ENCODE measurements around the gene GRIK2. TPM values are rescaled to one million over a fixed set of nuclear protein-coding genes. Genes with fewer than 3 reads are reported as not detected.

The GRIK2 gene
- total and polyA plus RNA-seq, 2 experiments from 2014 or later: 1.4 to 7.1 TPM

DNA sequence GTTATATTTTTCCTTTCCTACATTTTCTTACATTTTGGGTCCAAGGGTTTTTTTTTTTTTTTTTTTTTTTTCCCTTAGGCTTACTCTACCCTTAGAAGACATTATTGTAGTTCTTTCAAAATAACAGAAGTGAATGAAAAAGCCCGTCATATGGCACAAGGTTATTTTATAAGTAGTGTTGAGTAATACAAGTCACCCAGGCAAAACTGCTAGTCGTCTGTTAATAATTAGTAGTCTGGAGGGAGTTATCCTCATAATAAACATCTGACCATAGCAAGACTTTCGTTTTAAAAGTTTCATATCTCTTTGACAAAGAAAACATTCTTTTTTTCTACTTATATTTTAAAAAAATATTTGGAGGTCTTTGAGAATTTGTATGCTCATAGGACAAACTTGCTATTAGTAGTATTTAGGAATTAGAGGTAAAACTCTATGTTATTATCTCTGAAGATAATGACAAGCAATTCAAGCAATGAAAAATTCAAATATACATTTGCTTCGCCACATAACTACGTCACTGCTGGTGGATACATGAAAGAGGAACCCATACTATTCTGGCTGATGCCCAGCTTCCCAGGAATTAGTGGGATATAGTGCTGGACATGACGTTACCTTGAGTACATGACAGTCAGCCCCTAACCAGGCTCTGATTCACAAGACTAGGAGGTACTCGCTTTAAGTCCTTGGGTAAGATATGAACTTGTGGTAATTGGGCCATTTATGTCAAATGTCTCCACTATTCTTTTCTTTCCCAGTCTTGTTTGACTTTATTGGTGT, 532.8 kb downstream of the GRIK2 start:
- H3K9me3 ChIP-seq (ENCODE audit: low read depth): no peaks in the 10 kb centered on the region
- no peaks in the 10 kb centered on the region for H3K9me2 ChIP-seq (ENCODE audit: insufficient read depth)
- TF ChIP-seq EZH2 (IDR thresholded peaks at IDR 0.05; ENCODE audit: insufficient read depth, poor library complexity, severe bottlenecking) (no peak), EZH2phosphoT487 (IDR thresholded peaks at IDR 0.05; ENCODE audit: insufficient read depth, low read depth) (no peak)
- H3K79me2 ChIP-seq (ENCODE audit: insufficient read depth): no peaks in the 10 kb centered on the region
- H3K27me3 ChIP-seq (replicated peaks; ENCODE audit: insufficient read depth): no peaks in the 10 kb centered on the region
- no peak overlapping the region for H3K9ac ChIP-seq
- no peak overlapping the region for H2AFZ ChIP-seq
- no peaks in the 10 kb centered on the region for H3K36me3 ChIP-seq (ENCODE audit: low read depth)
- no peaks in the 10 kb centered on the region for H3K4me1 ChIP-seq (ENCODE audit: insufficient read depth)
- in situ Hi-C loops (cut with MboI): no loop called here
- no peak overlapping the region for H3K4me2 ChIP-seq (ENCODE audit: unreplicated experiment)
- DNase-seq: peak; percentile 13
- H3F3A ChIP-seq (ENCODE audit: insufficient read depth): no peaks in the 10 kb centered on the region
- H3K27ac ChIP-seq: no peak overlapping the region
- H4K20me1 ChIP-seq (ENCODE audit: insufficient read depth): no peaks in the 10 kb centered on the region
- H3K4me3 ChIP-seq: no peak overlapping the region
- WGBS, 2 experiments (ENCODE audit: low coverage in 1 of 2, low lambda C conversion rate in 2 of 2, missing lambda C conversion rate in 2 of 2): 47 to 50% methylated on average over 7 of the region's 7 CpGs

- DNase-seq: peak; percentile 1
- TF ChIP-seq EZH2phosphoT487 (IDR thresholded peaks at IDR 0.05; ENCODE audit: insufficient read depth, low read depth) (no peak), EZH2 (IDR thresholded peaks at IDR 0.05; ENCODE audit: insufficient read depth, poor library complexity, severe bottlenecking) (no peak)
- in situ Hi-C loops (cut with MboI): no loop called here
Measured at GRCh38 chr6:101931766-101932165, 538.3 kb downstream of the GRIK2 start.

DNA sequence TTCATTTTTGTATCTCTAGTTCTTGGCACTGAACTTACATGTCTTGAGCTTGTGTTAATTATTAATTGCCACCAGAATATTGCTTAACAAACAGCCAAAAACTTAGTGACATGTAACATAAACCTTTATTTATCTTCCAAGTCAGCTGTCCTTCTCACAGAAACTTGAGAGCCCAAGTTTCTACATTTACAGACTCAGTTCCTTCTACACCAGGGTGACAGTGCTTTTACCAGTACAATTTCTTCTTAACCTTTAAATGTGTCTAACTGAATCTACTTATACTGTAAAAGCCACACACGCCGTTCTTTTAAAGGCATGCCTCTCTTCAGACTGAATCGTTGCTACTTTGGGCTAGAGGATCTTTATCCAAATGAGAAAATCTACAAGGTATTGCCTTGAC, 539.2 kb downstream of the GRIK2 start:
- TF ChIP-seq EZH2phosphoT487 (IDR thresholded peaks at IDR 0.05; ENCODE audit: insufficient read depth, low read depth) (no peak), EZH2 (IDR thresholded peaks at IDR 0.05; ENCODE audit: insufficient read depth, poor library complexity, severe bottlenecking) (no peak)
- H3K4me2 ChIP-seq (ENCODE audit: unreplicated experiment): no peak overlapping the region
- in situ Hi-C loops (cut with MboI): no loop called here

More at GRCh38 chr6:101931766-101932165, 538.3 kb downstream of the GRIK2 start:
- no peak overlapping the region for H3K4me3 ChIP-seq
- no peaks in the 10 kb centered on the region for H3K4me1 ChIP-seq (ENCODE audit: insufficient read depth)
- H3K36me3 ChIP-seq (ENCODE audit: low read depth): no peaks in the 10 kb centered on the region
- no peak overlapping the region for H2AFZ ChIP-seq
- H3F3A ChIP-seq (ENCODE audit: insufficient read depth): no peaks in the 10 kb centered on the region
- no peaks in the 10 kb centered on the region for H4K20me1 ChIP-seq (ENCODE audit: insufficient read depth)
- WGBS, 2 experiments (ENCODE audit: low coverage in 1 of 2, low lambda C conversion rate in 2 of 2, missing lambda C conversion rate in 2 of 2): 23% methylated on average over 2 of the region's 2 CpGs
- no peaks in the 10 kb centered on the region for H3K79me2 ChIP-seq (ENCODE audit: insufficient read depth)
- no peaks in the 10 kb centered on the region for H3K27me3 ChIP-seq (replicated peaks; ENCODE audit: insufficient read depth)
- H3K9me3 ChIP-seq (ENCODE audit: low read depth): no peaks in the 10 kb centered on the region
- H3K9me2 ChIP-seq (ENCODE audit: insufficient read depth): no peaks in the 10 kb centered on the region
- no peak overlapping the region for H3K27ac ChIP-seq
- H3K9ac ChIP-seq: no peak overlapping the region
- no peak overlapping the region for H3K4me2 ChIP-seq (ENCODE audit: unreplicated experiment)

DNA sequence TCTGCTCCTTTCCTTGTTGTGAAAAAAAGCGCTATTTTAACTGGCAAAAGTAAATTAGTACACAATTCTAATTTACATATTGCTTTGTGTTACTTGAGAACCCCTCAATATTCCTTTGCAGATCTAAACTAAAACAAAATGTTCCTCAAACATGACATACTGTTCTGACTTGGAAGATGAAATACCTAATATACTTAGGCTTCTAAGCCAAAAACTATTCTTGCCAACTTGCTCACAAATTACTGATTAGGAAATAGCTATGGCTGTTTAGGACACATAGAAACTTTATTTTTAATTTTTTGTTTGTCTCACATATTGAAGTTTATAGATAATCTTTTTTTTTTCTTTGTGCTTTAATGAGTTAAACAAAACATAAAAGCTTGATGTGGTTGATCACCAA, 542.2 kb downstream of the GRIK2 start:
- Histone ChIP-seq H2AFZ (no peak overlapping the region), H3K79me2 (ENCODE audit: insufficient read depth) (no peaks in the 10 kb centered on the region), H3K9ac (no peak overlapping the region), H3K27ac (no peak overlapping the region), H3K27me3 (replicated peaks; ENCODE audit: insufficient read depth) (no peaks in the 10 kb centered on the region), H3K36me3 (ENCODE audit: low read depth) (no peaks in the 10 kb centered on the region), H3K4me1 (ENCODE audit: insufficient read depth) (no peaks in the 10 kb centered on the region), H4K20me1 (ENCODE audit: insufficient read depth) (no peaks in the 10 kb centered on the region), H3K9me2 (ENCODE audit: insufficient read depth) (no peaks in the 10 kb centered on the region), H3K4me2 (ENCODE audit: unreplicated experiment) (no peak overlapping the region), H3K9me3 (ENCODE audit: low read depth) (no peaks in the 10 kb centered on the region), H3K4me3 (no peak overlapping the region), H3F3A (ENCODE audit: insufficient read depth) (no peaks in the 10 kb centered on the region)
- no peak for DNase-seq
- 31 to 35% methylated on average over 1 of the region's 1 CpG for WGBS, 2 experiments (ENCODE audit: low coverage in 1 of 2, low lambda C conversion rate in 2 of 2, missing lambda C conversion rate in 2 of 2)
- in situ Hi-C loops (cut with MboI): no loop called here
- TF ChIP-seq EZH2 (IDR thresholded peaks at IDR 0.05; ENCODE audit: insufficient read depth, poor library complexity, severe bottlenecking) (no peak), EZH2phosphoT487 (IDR thresholded peaks at IDR 0.05; ENCODE audit: insufficient read depth, low read depth) (no peak)

More for the DNA sequence above, 539.2 kb downstream of the GRIK2 start:
- no peak for DNase-seq
- Histone ChIP-seq H3K79me2 (ENCODE audit: insufficient read depth) (no peaks in the 10 kb centered on the region), H4K20me1 (ENCODE audit: insufficient read depth) (no peaks in the 10 kb centered on the region), H3K27me3 (replicated peaks; ENCODE audit: insufficient read depth) (no peaks in the 10 kb centered on the region), H3K9me3 (ENCODE audit: low read depth) (no peaks in the 10 kb centered on the region), H3K36me3 (ENCODE audit: low read depth) (no peaks in the 10 kb centered on the region), H3K9me2 (ENCODE audit: insufficient read depth) (no peaks in the 10 kb centered on the region), H3F3A (ENCODE audit: insufficient read depth) (no peaks in the 10 kb centered on the region), H2AFZ (no peak overlapping the region), H3K4me1 (ENCODE audit: insufficient read depth) (no peaks in the 10 kb centered on the region), H3K9ac (no peak overlapping the region), H3K4me3 (no peak overlapping the region), H3K27ac (no peak overlapping the region)
- WGBS, 2 experiments (ENCODE audit: low coverage in 1 of 2, low lambda C conversion rate in 2 of 2, missing lambda C conversion rate in 2 of 2): 58 to 68% methylated on average over 3 of the region's 3 CpGs
